NCI-H2029 (cell line): ENCODE measurements around the gene MAEL.

ENCODE experiments used
- DNase-seq: peaks from one replicate; lab custom pipeline; 2025; lab: John Stamatoyannopoulos, UW

Gene MAEL

GRCh38 chr1:167056529-167057231 lies 67.6 kb downstream of the MAEL start:
- no peak for DNase-seq

- DNase-seq, result no peak
Measured at GRCh38 chr1:167057241-167057688, 68.2 kb downstream of the MAEL start.

- peak; percentile 6 for DNase-seq
Measured at GRCh38 chr1:167059045-167059808, 70.1 kb downstream of the MAEL start.

- DNase-seq, result no peak
Measured at GRCh38 chr1:167059809-167060107, 70.7 kb downstream of the MAEL start.

GRCh38 chr1:167060141-167061072 lies 71.3 kb downstream of the MAEL start:
- no peak for DNase-seq

GRCh38 chr1:167061073-167061464 lies 72.0 kb downstream of the MAEL start:
- no peak for DNase-seq

DNA sequence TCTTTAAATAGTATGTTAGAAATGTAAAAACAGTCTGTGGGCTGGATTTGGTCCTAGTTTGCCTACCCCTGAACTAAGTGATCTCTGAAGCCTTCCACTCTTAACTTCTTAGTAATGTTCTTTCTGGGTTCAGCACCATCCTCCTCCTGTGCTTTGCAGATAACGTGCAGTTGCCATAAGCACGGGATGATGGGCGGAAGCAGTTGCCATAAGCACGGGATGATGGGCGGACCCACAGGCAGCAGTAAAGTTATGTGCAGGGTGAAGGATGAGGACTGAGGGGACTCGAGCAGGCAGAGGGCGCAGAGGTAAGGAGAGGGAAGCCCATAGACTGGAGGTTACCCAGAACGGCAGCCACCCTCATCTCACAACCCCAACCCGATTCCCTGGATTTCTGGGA lies 75.5 kb downstream of the MAEL start:
- no peak for DNase-seq

DNA sequence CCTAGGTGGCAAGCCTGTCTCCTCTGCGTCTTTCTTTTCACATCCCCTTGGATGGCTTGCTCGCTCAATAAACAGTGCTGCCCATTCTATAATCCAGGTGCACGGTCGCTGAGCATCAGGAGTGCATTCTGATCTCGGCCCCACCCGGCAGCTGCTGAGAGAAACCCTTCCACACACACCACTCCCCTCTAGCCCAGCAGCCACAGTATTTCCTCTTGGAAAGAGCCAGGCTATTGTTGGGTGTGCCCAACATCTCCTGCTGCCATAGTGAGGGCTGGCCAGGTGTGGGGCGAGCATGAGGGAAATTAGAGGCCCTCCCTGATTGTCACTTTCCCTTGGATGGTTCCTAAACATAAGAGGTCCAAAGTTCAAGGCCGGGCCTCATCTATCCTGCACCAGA lies 76.4 kb downstream of the MAEL start:
- DNase-seq, result no peak

DNA sequence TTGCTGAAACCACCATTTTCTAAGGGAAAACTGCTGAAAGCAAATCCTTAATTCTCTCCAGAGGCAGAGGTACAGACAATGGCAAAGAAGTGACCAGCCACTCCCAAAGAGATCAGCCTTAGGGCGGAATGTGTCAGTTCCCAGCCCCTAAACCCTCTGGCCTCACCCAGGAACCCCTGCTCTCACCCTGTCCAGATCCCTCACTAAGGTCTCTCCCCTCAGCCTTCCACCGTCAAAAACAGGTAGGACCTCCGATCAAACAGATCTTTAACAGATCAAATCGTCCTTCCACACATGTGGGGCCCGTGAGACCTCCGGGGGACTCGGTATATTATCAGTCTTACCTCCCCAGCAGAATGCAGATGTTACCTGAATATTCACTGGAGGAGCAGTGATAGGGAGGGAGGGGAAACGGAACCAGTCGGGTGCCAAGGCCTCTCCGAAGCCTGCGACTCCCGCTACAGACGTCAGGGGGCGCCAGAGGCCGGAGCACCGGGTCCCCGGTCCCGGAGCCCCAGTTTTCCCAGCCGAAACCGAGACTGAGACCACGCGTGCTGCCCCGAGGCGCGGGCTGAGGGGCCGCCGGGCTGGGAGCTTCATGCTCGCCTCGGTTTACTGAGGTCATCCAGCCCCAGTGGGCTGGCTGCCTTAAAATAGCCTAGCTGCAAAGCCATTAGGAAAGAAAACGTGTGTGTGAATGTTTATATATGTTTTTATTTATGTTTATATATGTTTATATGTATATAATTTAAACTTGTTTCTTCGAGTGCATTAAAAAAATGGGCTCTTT lies 77.4 kb downstream of the MAEL start:
- peak; percentile 10 for DNase-seq

DNA sequence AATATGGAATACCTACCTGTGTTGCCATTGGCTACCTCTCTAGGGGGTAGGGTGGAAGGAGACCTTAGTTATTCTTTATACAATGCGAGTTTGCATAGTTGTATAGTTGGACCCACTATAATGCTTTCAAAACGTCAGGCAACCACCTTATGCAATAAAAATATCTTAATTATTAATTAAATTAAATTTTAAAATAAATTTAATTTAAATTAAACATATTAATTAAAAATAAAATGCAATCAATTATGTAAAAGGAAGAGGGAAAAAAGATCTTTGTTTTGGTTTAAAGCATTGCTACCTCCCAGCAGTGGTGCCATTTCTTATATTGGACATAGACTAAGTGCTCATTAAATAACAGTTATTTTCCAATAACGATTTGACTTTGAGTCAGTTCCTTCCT lies 78.8 kb downstream of the MAEL start:
- DNase-seq, result no peak

- DNase-seq, result no peak
Measured at GRCh38 chr1:167068761-167069160, 79.7 kb downstream of the MAEL start.

DNA sequence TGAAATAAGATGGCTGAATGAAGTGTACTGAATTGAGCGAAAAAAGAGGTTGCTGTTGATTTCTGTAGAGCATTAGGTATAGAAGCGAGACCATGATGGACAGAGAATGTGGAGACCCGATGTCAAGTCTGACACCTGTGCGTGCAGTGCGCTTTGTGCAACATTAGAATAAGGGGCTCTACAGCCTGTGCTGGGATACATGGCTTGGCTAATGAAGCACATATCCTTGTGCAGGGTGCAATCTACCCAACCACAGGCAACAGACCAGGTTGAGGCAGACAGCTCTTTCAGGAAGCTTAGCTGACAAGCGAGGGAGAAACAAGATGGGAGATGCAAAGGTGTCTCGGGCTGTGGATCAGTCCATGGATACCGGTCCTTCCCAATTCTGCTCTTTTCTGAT lies 82.2 kb downstream of the MAEL start:
- no peak for DNase-seq
